ENCODE results near the gene TBC1D22A.

TBC1D22A gene

DNA sequence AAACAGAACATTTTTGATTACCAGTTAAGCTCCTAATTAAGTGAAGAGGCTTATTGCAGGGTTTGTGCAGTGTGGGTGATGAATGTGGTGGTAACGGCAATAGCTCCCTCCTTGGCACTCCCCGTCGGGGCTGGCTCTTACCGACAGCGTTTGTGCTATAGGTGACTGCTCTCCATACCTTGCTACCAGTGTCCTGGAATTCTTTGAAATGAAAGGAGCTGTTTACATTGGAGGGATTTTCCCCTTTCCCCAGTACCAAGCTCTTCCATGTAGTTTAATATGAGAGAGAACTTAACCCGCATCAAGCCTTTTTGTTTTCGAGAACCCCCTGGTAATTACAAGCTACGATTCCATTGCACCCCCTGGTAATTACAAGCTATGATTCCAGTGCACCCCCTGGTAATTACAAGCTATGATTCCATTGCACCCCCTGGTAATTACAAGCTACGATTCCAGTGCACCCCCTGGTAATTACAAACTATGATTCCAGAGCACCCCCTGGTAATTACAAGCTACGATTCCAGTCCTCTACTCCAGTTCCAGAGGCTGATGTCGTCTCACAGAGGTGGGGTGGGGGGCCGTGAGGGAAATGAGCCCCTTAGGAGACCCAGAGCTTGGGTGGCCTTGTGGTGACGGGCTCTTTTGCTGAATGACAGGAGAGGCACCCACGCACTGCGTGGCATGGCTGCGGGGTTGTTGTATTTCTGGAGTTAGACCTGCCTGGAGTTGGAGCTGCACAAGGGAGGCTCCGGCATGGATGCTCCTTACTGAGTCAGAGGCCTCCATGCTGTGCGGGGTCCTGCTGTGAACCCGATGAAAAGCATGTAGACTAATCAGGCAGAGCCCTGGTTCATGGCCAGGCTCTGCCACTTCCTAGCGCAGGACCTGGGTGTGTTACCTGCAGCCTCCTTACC lies 205.3 kb downstream of the TBC1D22A start:
- no peak overlapping the region for H3K4me3 ChIP-seq (ENCODE audit: low read depth, low read length)
- no peak overlapping the region for H3K27ac ChIP-seq
- DNase-seq = no peak
- H3K36me3 ChIP-seq (replicated peaks) = no peaks in the 10 kb centered on the region
- TF ChIP-seq, protein P1, sequence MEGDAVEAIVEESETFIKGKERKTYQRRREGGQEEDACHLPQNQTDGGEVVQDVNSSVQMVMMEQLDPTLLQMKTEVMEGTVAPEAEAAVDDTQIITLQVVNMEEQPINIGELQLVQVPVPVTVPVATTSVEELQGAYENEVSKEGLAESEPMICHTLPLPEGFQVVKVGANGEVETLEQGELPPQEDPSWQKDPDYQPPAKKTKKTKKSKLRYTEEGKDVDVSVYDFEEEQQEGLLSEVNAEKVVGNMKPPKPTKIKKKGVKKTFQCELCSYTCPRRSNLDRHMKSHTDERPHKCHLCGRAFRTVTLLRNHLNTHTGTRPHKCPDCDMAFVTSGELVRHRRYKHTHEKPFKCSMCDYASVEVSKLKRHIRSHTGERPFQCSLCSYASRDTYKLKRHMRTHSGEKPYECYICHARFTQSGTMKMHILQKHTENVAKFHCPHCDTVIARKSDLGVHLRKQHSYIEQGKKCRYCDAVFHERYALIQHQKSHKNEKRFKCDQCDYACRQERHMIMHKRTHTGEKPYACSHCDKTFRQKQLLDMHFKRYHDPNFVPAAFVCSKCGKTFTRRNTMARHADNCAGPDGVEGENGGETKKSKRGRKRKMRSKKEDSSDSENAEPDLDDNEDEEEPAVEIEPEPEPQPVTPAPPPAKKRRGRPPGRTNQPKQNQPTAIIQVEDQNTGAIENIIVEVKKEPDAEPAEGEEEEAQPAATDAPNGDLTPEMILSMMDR (IDR thresholded peaks at IDR 0.05; ENCODE audit: low read depth, low read length, missing control alignments) = no peak
- in situ Hi-C loops (cut with HindIII; ENCODE audit: low pct_ligation_motif_present, low sequenced_read_pairs) = no loop called here
- no peaks in the 10 kb centered on the region for H3K27me3 ChIP-seq (replicated peaks)

DNA sequence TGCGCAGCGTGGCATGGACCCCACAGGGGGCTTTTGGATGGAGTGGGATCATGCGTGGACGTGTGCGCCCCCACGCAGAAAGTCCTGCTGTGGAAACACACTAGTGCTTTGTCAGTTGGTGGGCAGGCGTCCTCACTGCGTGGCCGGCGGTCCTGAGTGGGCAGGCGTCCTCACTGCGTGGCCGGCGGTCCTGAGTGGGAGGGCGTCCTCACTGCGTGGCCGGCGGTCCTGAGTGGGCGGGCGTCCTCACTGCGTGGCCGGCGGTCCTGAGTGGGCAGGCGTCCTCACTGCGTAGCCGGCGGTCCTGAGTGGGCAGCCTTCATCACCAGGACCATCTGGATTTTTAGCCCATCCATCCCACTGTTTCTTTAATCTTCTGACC lies 205.9 kb downstream of the TBC1D22A start:
- in situ Hi-C loops (cut with HindIII; ENCODE audit: low pct_ligation_motif_present, low sequenced_read_pairs) = no loop called here
- H3K27ac ChIP-seq = no peak overlapping the region
- no peak overlapping the region for H3K4me3 ChIP-seq (ENCODE audit: low read depth, low read length)
- no peaks in the 10 kb centered on the region for H3K27me3 ChIP-seq (replicated peaks)
- no peak for DNase-seq
- TF ChIP-seq, protein P1 (IDR thresholded peaks at IDR 0.05; ENCODE audit: low read depth, low read length, missing control alignments) = no peak
- no peaks in the 10 kb centered on the region for H3K36me3 ChIP-seq (replicated peaks)

DNA sequence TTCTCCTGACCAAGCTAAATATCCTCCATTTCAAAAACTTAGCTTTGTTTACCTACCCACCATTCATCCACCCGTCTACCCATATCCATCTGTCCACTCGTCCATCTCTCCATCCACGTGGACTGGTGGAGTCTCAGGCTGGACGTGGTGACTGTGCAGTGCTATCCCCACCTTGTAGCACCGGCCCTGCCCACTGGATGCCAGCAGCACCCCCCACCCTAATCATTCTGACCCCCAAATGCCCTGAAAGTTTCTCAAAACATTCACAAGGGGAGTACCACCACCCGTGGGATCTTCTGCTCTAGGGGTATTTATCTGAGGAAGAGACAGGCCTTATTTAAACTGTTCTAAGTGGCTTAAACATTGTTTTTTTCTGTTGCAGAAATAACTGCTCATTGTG lies 206.4 kb downstream of the TBC1D22A start:
- no peak overlapping the region for H3K4me3 ChIP-seq (ENCODE audit: low read depth, low read length)
- in situ Hi-C loops (cut with HindIII; ENCODE audit: low pct_ligation_motif_present, low sequenced_read_pairs) = no loop called here
- TF ChIP-seq, protein P1 (IDR thresholded peaks at IDR 0.05; ENCODE audit: low read depth, low read length, missing control alignments) = no peak
- no peak for DNase-seq
- H3K27ac ChIP-seq = no peak overlapping the region
- H3K36me3 ChIP-seq (replicated peaks) = no peaks in the 10 kb centered on the region
- H3K27me3 ChIP-seq (replicated peaks) = no peaks in the 10 kb centered on the region

DNA sequence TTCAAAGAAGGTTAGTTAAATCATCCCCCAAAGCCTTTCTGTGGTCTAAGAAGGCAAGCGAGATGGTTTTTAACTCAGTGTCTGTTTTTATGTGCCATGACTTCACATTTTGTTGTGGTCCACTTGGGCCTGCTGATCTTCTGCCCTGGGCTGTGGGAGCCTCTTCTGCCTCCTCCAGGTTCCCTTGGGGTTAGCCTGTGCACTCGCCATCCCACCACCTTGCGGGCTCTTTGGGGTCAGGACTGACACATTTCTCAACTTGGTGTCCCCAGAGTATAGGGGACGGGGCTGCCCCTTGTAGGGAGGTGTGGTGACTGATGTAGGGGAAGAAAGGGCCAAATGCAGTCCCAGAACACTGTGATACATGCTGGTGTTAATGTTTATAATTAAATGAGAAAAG lies 207.0 kb downstream of the TBC1D22A start:
- in situ Hi-C loops (cut with HindIII; ENCODE audit: low pct_ligation_motif_present, low sequenced_read_pairs) = no loop called here
- DNase-seq = no peak
- no peak overlapping the region for H3K27ac ChIP-seq
- no peaks in the 10 kb centered on the region for H3K36me3 ChIP-seq (replicated peaks)
- H3K27me3 ChIP-seq (replicated peaks) = no peaks in the 10 kb centered on the region
- H3K4me3 ChIP-seq (ENCODE audit: low read depth, low read length) = no peak overlapping the region
- TF ChIP-seq, protein P1 (IDR thresholded peaks at IDR 0.05; ENCODE audit: low read depth, low read length, missing control alignments) = no peak

DNA sequence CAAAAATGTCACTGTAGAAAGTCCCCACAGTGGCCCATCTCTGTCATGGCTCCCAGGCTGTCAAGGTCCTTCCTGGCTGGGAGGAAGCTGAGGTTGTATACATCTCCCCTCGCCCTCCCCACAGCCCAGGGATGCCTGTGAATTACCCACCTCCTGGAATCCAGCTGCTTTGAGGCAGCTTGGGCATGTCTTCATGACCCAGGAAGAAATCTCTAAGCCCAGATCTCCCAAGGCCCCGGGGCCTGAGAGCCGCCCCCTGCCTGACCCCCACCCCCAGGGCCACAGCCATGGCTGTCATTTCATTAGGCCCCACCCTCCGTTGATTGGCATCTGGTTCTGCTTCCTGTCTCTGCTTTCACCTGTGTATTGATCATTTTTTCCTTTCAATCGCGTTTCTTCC lies 207.5 kb downstream of the TBC1D22A start:
- in situ Hi-C loops (cut with HindIII; ENCODE audit: low pct_ligation_motif_present, low sequenced_read_pairs) = no loop called here
- no peak overlapping the region for H3K27ac ChIP-seq
- no peaks in the 10 kb centered on the region for H3K36me3 ChIP-seq (replicated peaks)
- H3K27me3 ChIP-seq (replicated peaks) = no peaks in the 10 kb centered on the region
- H3K4me3 ChIP-seq (ENCODE audit: low read depth, low read length) = no peak overlapping the region
- no peak for DNase-seq
- TF ChIP-seq, protein P1 (IDR thresholded peaks at IDR 0.05; ENCODE audit: low read depth, low read length, missing control alignments) = no peak
